Mucosa of descending colon (tissue), 3 donors: ENCODE results near the gene CACNA1D. TPM values are rescaled to one million over a fixed set of nuclear protein-coding genes. Genes with fewer than 3 reads are reported as not detected.

Experiments used
- ATAC-seq: fragments of 200-7000 bp; cut with Tn5 transposase; one replicate; pipeline ENCODE4 v1.9.1; 2020; ENCODE audit warnings: mild to moderate bottlenecking, moderate library complexity
- DNase-seq, 3 donors: peaks; one replicate each; pipeline ENCODE4 v3.0.0-alpha.2; 2020
- H3K36me3 ChIP-seq: fragments of 200-600 bp; one replicate; pipeline ENCODE4 v1.8.0; 2021; ENCODE audit warnings: low read depth, mild to moderate bottlenecking
- H3K4me1 ChIP-seq: fragments of 200-600 bp; one replicate; pipeline ENCODE4 v1.8.0; 2021; ENCODE audit warnings: low read depth, mild to moderate bottlenecking
- H3K4me3 ChIP-seq: fragments of 200-600 bp; one replicate; pipeline ENCODE4 v1.8.0; 2021; ENCODE audit warnings: mild to moderate bottlenecking
- H3K9me3 ChIP-seq: fragments of 200-600 bp; one replicate; pipeline ENCODE4 v1.8.0; 2021; ENCODE audit warnings: mild to moderate bottlenecking
- CTCF ChIP-seq: fragments of 200-600 bp; IDR thresholded peaks from one replicate; pipeline ENCODE4 v1.8.0; 2022; ENCODE audit warnings: antibody characterized with exemption, mild to moderate bottlenecking
- intact Hi-C, 2 donors: fragments of 100-400 bp; cut with DNase I in 1 of 2; cut with micrococcal nuclease in 1 of 2; formaldehyde crosslinking; loops; one replicate each; pipeline versions ENCODE4 v1.11.0 to v1.11.1; 2022; cut with DNase I, micrococcal nuclease
- total RNA-seq, 3 donors: library from RNA; stranded (reverse); fragmentation: NEBNext Ultra II Directional in 2 of 3; extraction: Animal tissue kit (Norgen Biotek cat#: 25700) in 2 of 3; gene quantifications; one replicate each; pipeline versions ENCODE4 v1.2.1 to v1.2.4, GENCODE V29; 2021 to 2023
- donor health status: DM: no; HTN: no; CAD: no; lungs with moderate emphysema.
- donor health status: DM: no; HTN: no; CAD: no.
- donor health status: DM: no; HTN: yes; CAD: no.

The CACNA1D gene
- total RNA-seq, 3 donors from 2014 or later: 13.8 to 38.1 (median 22.2) TPM

- TF ChIP-seq CTCF: no peak
- Histone ChIP-seq H3K9me3 (no peaks in the 10 kb centered on the region), H3K4me1 (no peaks in the 10 kb centered on the region), H3K4me3 (no peak overlapping the region), H3K36me3 (no peaks in the 10 kb centered on the region)
- intact Hi-C loops: no loop called here
- no peak for ATAC-seq
- no peak for DNase-seq
Measured at GRCh38 chr3:53739966-53740365, 245.6 kb downstream of the CACNA1D start.

GRCh38 chr3:53740956-53741355 is 246.5 kb downstream of the CACNA1D start:
- ATAC-seq: no peak
- no peak for TF ChIP-seq CTCF

GRCh38 chr3:53744351-53744750 is 249.9 kb downstream of the CACNA1D start:
- peak; percentile 56 to 72 (median 64) for DNase-seq
- no peaks in the 10 kb centered on the region for H3K9me3 ChIP-seq
- no peak overlapping the region for H3K4me3 ChIP-seq
- peak; percentile 95 for ATAC-seq
- no peaks in the 10 kb centered on the region for H3K36me3 ChIP-seq
- H3K4me1 ChIP-seq: no peaks in the 10 kb centered on the region
- no peak for TF ChIP-seq CTCF
- intact Hi-C loops: no loop called here

More at GRCh38 chr3:53740956-53741355, 246.5 kb downstream of the CACNA1D start:
- no peak for DNase-seq
- Histone ChIP-seq H3K36me3 (no peaks in the 10 kb centered on the region), H3K4me1 (no peaks in the 10 kb centered on the region), H3K4me3 (no peak overlapping the region), H3K9me3 (no peaks in the 10 kb centered on the region)
- intact Hi-C loops: no loop called here

GRCh38 chr3:53747559-53747958 is 253.1 kb downstream of the CACNA1D start:
- intact Hi-C loops: no loop called here
- no peak overlapping the region for H3K4me3 ChIP-seq
- TF ChIP-seq CTCF: no peak
- DNase-seq (no peak), ATAC-seq (no peak)
- no peaks in the 10 kb centered on the region for H3K36me3 ChIP-seq
- no peaks in the 10 kb centered on the region for H3K9me3 ChIP-seq
- no peaks in the 10 kb centered on the region for H3K4me1 ChIP-seq

GRCh38 chr3:53748512-53749271 is 254.3 kb downstream of the CACNA1D start:
- Histone ChIP-seq H3K9me3 (no peaks in the 10 kb centered on the region), H3K4me1 (no peaks in the 10 kb centered on the region), H3K36me3 (no peaks in the 10 kb centered on the region), H3K4me3 (no peak overlapping the region)
- DNase-seq: peak in 1 of 3 donors; percentile 6
- intact Hi-C loops: no loop called here
- no peak for TF ChIP-seq CTCF
- ATAC-seq: peak; percentile 6
